ENCODE measurements around the gene GRWD1. TPM values are rescaled to one million over a fixed set of nuclear protein-coding genes. Genes with fewer than 3 reads are reported as not detected.

The GRWD1 gene
- total and polyA plus RNA-seq, 2 of the 13 experiments (the other 11 are each of a cell fraction or from before 2014, with no cell fraction given): 10.8 to 46.6 TPM

DNA sequence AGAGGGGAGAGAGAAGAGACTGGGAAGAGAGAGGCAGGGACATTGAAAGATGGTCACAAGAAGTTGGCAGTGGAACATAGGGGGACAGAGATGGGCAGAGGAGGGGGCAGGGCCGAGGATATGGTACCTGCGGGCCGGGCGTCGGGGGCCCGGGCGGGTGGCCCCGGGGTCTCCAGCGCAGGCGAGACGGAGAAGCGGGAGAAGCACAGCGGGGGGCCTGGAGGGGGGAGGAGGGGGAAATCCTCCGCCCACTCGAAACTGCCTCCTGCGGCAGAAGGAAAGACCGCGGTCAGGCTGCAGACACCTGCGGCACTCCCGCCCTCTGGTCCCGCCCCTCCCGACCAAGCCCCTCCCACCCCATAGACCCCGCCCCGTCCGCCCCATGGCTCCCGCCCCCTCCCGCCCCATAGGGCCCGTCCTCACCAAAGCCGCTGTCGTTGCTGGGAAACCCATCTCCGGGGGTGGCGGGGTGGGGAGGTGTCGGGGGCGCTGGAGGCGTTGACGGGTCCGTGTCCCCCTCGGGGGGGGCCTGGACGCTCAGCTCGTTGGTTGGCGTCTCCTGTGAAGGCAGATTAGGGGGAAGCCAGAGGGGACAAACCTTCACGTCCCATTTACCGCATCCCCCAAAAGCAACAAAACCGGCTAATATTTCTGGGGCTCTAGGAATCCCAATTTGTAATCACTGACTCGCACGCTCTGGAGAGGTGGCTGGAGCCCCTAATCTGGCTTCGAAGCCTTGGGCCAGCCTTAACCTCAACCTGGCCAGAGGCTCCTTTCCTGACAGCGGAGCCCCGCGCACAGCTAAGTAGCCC lies 45.4 kb downstream of the GRWD1 start:
- FAIRE-seq (no peak), ATAC-seq (no peak), DNase-seq (ENCODE audit: low spot score) (no peak)
- Histone ChIP-seq H3K27ac (ENCODE audit: extremely low read length, insufficient read depth, low read length) (no peak overlapping the region), H3K4me1 (ENCODE audit: insufficient read depth, low read length) (peaks cover 36% of the 10 kb centered on the region), H3K36me3 (replicated peaks in 1 of 2; ENCODE audit: control insufficient read depth in 1 of 2, insufficient read depth in 2 of 2, low read length in 2 of 2) (no peaks in the 10 kb centered on the region; a peak in 1 of 5 replicates), H4K20me1 (ENCODE audit: insufficient read depth, low read length) (no peaks in the 10 kb centered on the region), H2AFZ (ENCODE audit: low read length) (no peak overlapping the region), H3K79me2 (ENCODE audit: insufficient read depth, low read length) (no peaks in the 10 kb centered on the region), H3K9ac (ENCODE audit: insufficient read depth, low read depth, low read length) (no peak overlapping the region), H3K9me3 (ENCODE audit: low read length) (no peaks in the 10 kb centered on the region), H3K27me3 (ENCODE audit: control insufficient read depth in 1 of 2, insufficient read depth in 2 of 2, low read length in 2 of 2) (no peaks in the 10 kb centered on the region), H3K4me3 (replicated peaks in 1 of 3; ENCODE audit: insufficient read depth in 1 of 3, low read depth in 2 of 3, low read length in 3 of 3) (no peak overlapping the region), H3K4me2 (ENCODE audit: low read depth, low read length) (no peak overlapping the region)
- ChIA-PET CTCF (ENCODE audit: low intra/inter-chr PET ratio, low total read pairs) (no interaction called here), POLR2A (no interaction called here)
- intact Hi-C loops (cut with micrococcal nuclease; ENCODE audit: unreplicated experiment): loop anchor here (1.0 kb wide), 1 partner anchor 93 kb away; no protein-coding TSS in a partner anchor
- in situ Hi-C loops (cut with HindIII; ENCODE audit: extremely low pct_ligation_motif_present, low pct_unique_long_range_greater_than_20kb): no loop called here
- no TSS peak for BruUV-seq (replicated peaks)
- WGBS (ENCODE audit: low lambda C conversion rate): 89% methylated on average over 41 of the region's 50 CpGs
- TF ChIP-seq CC2D1A (CRISPR knock-in tag; IDR thresholded peaks at IDR 0.05) (no peak), ZSCAN29 (CRISPR knock-in tag; conservative IDR thresholded peaks at IDR 0.05) (no peak), ZNF614 (CRISPR knock-in tag; IDR thresholded peaks at IDR 0.05; ENCODE audit: borderline replicate concordance) (no peak), HOMEZ (CRISPR knock-in tag; IDR thresholded peaks at IDR 0.05; ENCODE audit: low read depth) (no peak), FOXA1 (IDR thresholded peaks at IDR 0.05) (no peak), FOXA1 (CRISPR knock-in tag; IDR thresholded peaks at IDR 0.05) (no peak), SMC3 (IDR thresholded peaks at IDR 0.05; ENCODE audit: low read length) (no peak), ZNF101 (CRISPR knock-in tag; IDR thresholded peaks at IDR 0.05; ENCODE audit: borderline replicate concordance, low read depth) (no peak), STAT6 (CRISPR knock-in tag; IDR thresholded peaks at IDR 0.05; ENCODE audit: borderline replicate concordance) (no peak), ZNF441 (CRISPR knock-in tag; IDR thresholded peaks at IDR 0.05; ENCODE audit: borderline replicate concordance) (no peak), GABPB1 (CRISPR knock-in tag; IDR thresholded peaks at IDR 0.05) (no peak), ZNF282 (IDR thresholded peaks at IDR 0.05; ENCODE audit: partially characterized antibody) (no peak), FOXP1 (IDR thresholded peaks at IDR 0.05) (no peak), FOXP1 (CRISPR knock-in tag; IDR thresholded peaks at IDR 0.05) (no peak), SNAPC2 (CRISPR knock-in tag; IDR thresholded peaks at IDR 0.05) (no peak)

Measured in HepG2 (cell line).